ENCODE results near the gene FOXP1. TPM values are rescaled to one million over a fixed set of nuclear protein-coding genes. Genes with fewer than 3 reads are reported as not detected.

Gene FOXP1
- total and polyA plus RNA-seq, 3 experiments from 2014 or later, result 142 to 185 (median 147) TPM

GRCh38 chr3:71087143-71088018, 496.1 kb downstream of the FOXP1 start:
- Histone ChIP-seq H3K9me3 (ENCODE audit: low read length) (no peaks in the 10 kb centered on the region), H3K27ac (ENCODE audit: low read depth, low read length) (peak overlapping the region; percentile 19), H3K36me3 (ENCODE audit: insufficient read depth, low read length) (no peaks in the 10 kb centered on the region), H3K4me1 (ENCODE audit: insufficient read depth, low read length) (peaks cover 68% of the 10 kb centered on the region), H3K4me3 (ENCODE audit: low read length) (peak overlapping the region; percentile 8), H3K27me3 (ENCODE audit: insufficient read depth, low read length, poor library complexity, severe bottlenecking) (no peaks in the 10 kb centered on the region)
- ChIA-PET POLR2A (interaction anchor here (0.6 to 2.3 kb wide), 5 partner anchors 17 to 555 kb away, joined by 3 to 5 read pairs (median 3); no protein-coding TSS in a partner anchor), CTCF (interaction anchor here (0.7 to 3.1 kb wide), 6 partner anchors 13 to 83 kb away, joined by 3 to 15 read pairs (median 4); no protein-coding TSS in a partner anchor)
- peak overlapping the region; percentile 61 to 96 (median 92) for H3K27ac Mint-ChIP-seq
- H3K4me1 Mint-ChIP-seq, result peaks cover 71 to 92% (median 86%) of the 10 kb centered on the region in 3 donors
- no peaks in the 10 kb centered on the region for H3K27me3 Mint-ChIP-seq
- peak in 4 of 5 donors; percentile 16 to 83 (median 66) for DNase-seq
- peak overlapping the region; percentile 3 to 82 (median 73) for H3K4me3 Mint-ChIP-seq
- H3K9me3 Mint-ChIP-seq, result peaks cover 0 to 2% (median 0%) of the 10 kb centered on the region in 5 donors
- H3K36me3 Mint-ChIP-seq, result peaks cover 7 to 40% (median 25%) of the 10 kb centered on the region in 3 donors

GRCh38 chr3:71086777-71087142, 496.8 kb downstream of the FOXP1 start:
- Histone ChIP-seq H3K27ac (ENCODE audit: low read depth, low read length) (peak overlapping the region; percentile 19), H3K4me3 (ENCODE audit: low read length) (no peak overlapping the region), H3K27me3 (ENCODE audit: insufficient read depth, low read length, poor library complexity, severe bottlenecking) (no peaks in the 10 kb centered on the region), H3K9me3 (ENCODE audit: low read length) (no peaks in the 10 kb centered on the region), H3K36me3 (ENCODE audit: insufficient read depth, low read length) (no peaks in the 10 kb centered on the region), H3K4me1 (ENCODE audit: insufficient read depth, low read length) (peaks cover 68% of the 10 kb centered on the region)
- Mint-ChIP-seq H3K4me1 (peaks cover 72 to 94% (median 90%) of the 10 kb centered on the region in 3 donors), H3K9me3 (peaks cover 0 to 2% (median 0%) of the 10 kb centered on the region in 5 donors), H3K36me3 (peaks cover 7 to 38% (median 25%) of the 10 kb centered on the region in 3 donors), H3K27me3 (no peaks in the 10 kb centered on the region), H3K27ac (peak overlapping the region; percentile 61 to 96 (median 92)), H3K4me3 (peak overlapping the region; percentile 3 to 80 (median 61))
- CTCF ChIA-PET, result interaction anchor here (0.7 to 3.1 kb wide), 6 partner anchors 13 to 82 kb away, joined by 3 to 15 read pairs (median 4); no protein-coding TSS in a partner anchor
- POLR2A ChIA-PET, result interaction anchor here (0.6 to 2.3 kb wide), 5 partner anchors 16 to 554 kb away, joined by 3 to 5 read pairs (median 3); no protein-coding TSS in a partner anchor
- DNase-seq, result no peak

GRCh38 chr3:71083726-71084131, 499.8 kb downstream of the FOXP1 start:
- Histone ChIP-seq H3K36me3 (ENCODE audit: insufficient read depth, low read length) (no peaks in the 10 kb centered on the region), H3K9me3 (ENCODE audit: low read length) (no peaks in the 10 kb centered on the region), H3K27ac (ENCODE audit: low read depth, low read length) (no peak overlapping the region), H3K4me1 (ENCODE audit: insufficient read depth, low read length) (peaks cover 75% of the 10 kb centered on the region), H3K4me3 (ENCODE audit: low read length) (no peak overlapping the region), H3K27me3 (ENCODE audit: insufficient read depth, low read length, poor library complexity, severe bottlenecking) (no peaks in the 10 kb centered on the region)
- peaks cover 3 to 27% (median 13%) of the 10 kb centered on the region in 3 donors for H3K36me3 Mint-ChIP-seq
- H3K4me3 Mint-ChIP-seq, result peak overlapping the region in 2 of 7 donors; percentile 24 to 31
- peaks cover 0 to 2% (median 0%) of the 10 kb centered on the region in 5 donors for H3K9me3 Mint-ChIP-seq
- POLR2A ChIA-PET, result interaction anchor here (1.1 kb wide), 1 partner anchor 18 kb away, joined by 3 read pairs; no protein-coding TSS in a partner anchor
- H3K4me1 Mint-ChIP-seq, result peaks cover 82 to 95% (median 91%) of the 10 kb centered on the region in 3 donors
- H3K27me3 Mint-ChIP-seq, result no peaks in the 10 kb centered on the region
- no peak for DNase-seq
- peak overlapping the region; percentile 48 to 87 (median 79) for H3K27ac Mint-ChIP-seq
- CTCF ChIA-PET, result no interaction called here

GRCh38 chr3:71082833-71083232, 500.7 kb downstream of the FOXP1 start:
- H3K9me3 ChIP-seq (ENCODE audit: low read length), result no peaks in the 10 kb centered on the region
- Mint-ChIP-seq H3K27ac (peak overlapping the region in 5 of 8 donors; percentile 25 to 85 (median 79)), H3K4me1 (peaks cover 81 to 95% (median 91%) of the 10 kb centered on the region in 3 donors), H3K9me3 (peaks cover 0 to 2% (median 0%) of the 10 kb centered on the region in 5 donors), H3K36me3 (peaks cover 3 to 28% (median 13%) of the 10 kb centered on the region in 3 donors), H3K27me3 (no peaks in the 10 kb centered on the region), H3K4me3 (peak overlapping the region in 1 of 7 donors; percentile 24)
- no peak for DNase-seq
- POLR2A ChIA-PET, result no interaction called here
- H3K4me3 ChIP-seq (ENCODE audit: low read length), result no peak overlapping the region
- no peaks in the 10 kb centered on the region for H3K27me3 ChIP-seq (ENCODE audit: insufficient read depth, low read length, poor library complexity, severe bottlenecking)
- CTCF ChIA-PET, result no interaction called here
- peaks cover 75% of the 10 kb centered on the region for H3K4me1 ChIP-seq (ENCODE audit: insufficient read depth, low read length)
- H3K36me3 ChIP-seq (ENCODE audit: insufficient read depth, low read length), result no peaks in the 10 kb centered on the region
- no peak overlapping the region for H3K27ac ChIP-seq (ENCODE audit: low read depth, low read length)

- Mint-ChIP-seq H3K36me3 (peaks cover 0 to 30% (median 13%) of the 10 kb centered on the region in 3 donors), H3K4me3 (peak overlapping the region in 4 of 7 donors; percentile 2 to 12 (median 5)), H3K27me3 (no peaks in the 10 kb centered on the region), H3K4me1 (peaks cover 79 to 96% (median 93%) of the 10 kb centered on the region in 3 donors), H3K27ac (peak overlapping the region; percentile 3 to 67 (median 18)), H3K9me3 (no peaks in the 10 kb centered on the region)
- ChIA-PET CTCF (interaction anchor here (1.2 kb wide), 1 partner anchor 10 kb away, joined by 5 read pairs; no protein-coding TSS in a partner anchor), POLR2A (no interaction called here)
- H3K9me3 ChIP-seq (ENCODE audit: low read length), result no peaks in the 10 kb centered on the region
- H3K27ac ChIP-seq (ENCODE audit: low read depth, low read length), result no peak overlapping the region
- no peak for DNase-seq
- no peaks in the 10 kb centered on the region for H3K36me3 ChIP-seq (ENCODE audit: insufficient read depth, low read length)
- H3K4me3 ChIP-seq (ENCODE audit: low read length), result no peak overlapping the region
- H3K4me1 ChIP-seq (ENCODE audit: insufficient read depth, low read length), result peaks cover 71% of the 10 kb centered on the region
- H3K27me3 ChIP-seq (ENCODE audit: insufficient read depth, low read length, poor library complexity, severe bottlenecking), result no peaks in the 10 kb centered on the region
Observed at GRCh38 chr3:71080517-71081083, 502.9 kb downstream of the FOXP1 start.

- no peak overlapping the region for H3K27ac ChIP-seq (ENCODE audit: low read depth, low read length)
- H3K4me3 ChIP-seq (ENCODE audit: low read length), result no peak overlapping the region
- H3K9me3 Mint-ChIP-seq, result no peaks in the 10 kb centered on the region
- ChIA-PET POLR2A (no interaction called here), CTCF (interaction anchor here (1.2 kb wide), 1 partner anchor 9 kb away, joined by 5 read pairs; no protein-coding TSS in a partner anchor)
- peak overlapping the region in 4 of 7 donors; percentile 34 to 74 (median 56) for H3K4me3 Mint-ChIP-seq
- H3K36me3 ChIP-seq (ENCODE audit: insufficient read depth, low read length), result no peaks in the 10 kb centered on the region
- DNase-seq, result no peak
- peaks cover 0 to 32% (median 12%) of the 10 kb centered on the region in 3 donors for H3K36me3 Mint-ChIP-seq
- H3K9me3 ChIP-seq (ENCODE audit: low read length), result no peaks in the 10 kb centered on the region
- peak overlapping the region; percentile 12 to 91 (median 72) for H3K27ac Mint-ChIP-seq
- H3K4me1 Mint-ChIP-seq, result peaks cover 71 to 90% (median 86%) of the 10 kb centered on the region in 3 donors
- H3K27me3 ChIP-seq (ENCODE audit: insufficient read depth, low read length, poor library complexity, severe bottlenecking), result no peaks in the 10 kb centered on the region
- no peaks in the 10 kb centered on the region for H3K27me3 Mint-ChIP-seq
- peaks cover 70% of the 10 kb centered on the region for H3K4me1 ChIP-seq (ENCODE audit: insufficient read depth, low read length)
Observed at GRCh38 chr3:71078723-71079525, 504.6 kb downstream of the FOXP1 start.

GRCh38 chr3:71078199-71078598, 505.3 kb downstream of the FOXP1 start:
- CTCF ChIA-PET, result no interaction called here
- Mint-ChIP-seq H3K9me3 (no peaks in the 10 kb centered on the region), H3K4me1 (peaks cover 70 to 90% (median 86%) of the 10 kb centered on the region in 3 donors), H3K27ac (peak overlapping the region; percentile 12 to 92 (median 70)), H3K27me3 (no peaks in the 10 kb centered on the region), H3K36me3 (peaks cover 0 to 29% (median 13%) of the 10 kb centered on the region in 3 donors), H3K4me3 (peak overlapping the region in 2 of 7 donors; percentile 14 to 52)
- POLR2A ChIA-PET, result no interaction called here
- Histone ChIP-seq H3K9me3 (ENCODE audit: low read length) (no peaks in the 10 kb centered on the region), H3K4me1 (ENCODE audit: insufficient read depth, low read length) (peaks cover 68% of the 10 kb centered on the region), H3K27me3 (ENCODE audit: insufficient read depth, low read length, poor library complexity, severe bottlenecking) (no peaks in the 10 kb centered on the region), H3K27ac (ENCODE audit: low read depth, low read length) (no peak overlapping the region), H3K4me3 (ENCODE audit: low read length) (no peak overlapping the region), H3K36me3 (ENCODE audit: insufficient read depth, low read length) (no peaks in the 10 kb centered on the region)
- no peak for DNase-seq

Measured in CD8-positive, alpha-beta memory T cell (primary cell).